GM21717 (cell line): ENCODE results near the gene MUC5B.
"Not testable (repeated sequence)": the region's sequence is repeated elsewhere in the genome, so short reads cannot be mapped to it uniquely, and the experiment has no call there.

ENCODE experiments used
- ATAC-seq: cut with Tn5 transposase; IDR thresholded peaks from one replicate; pipeline ENCODE4 v1.9.1; 2021; ENCODE audit warnings: mild to moderate bottlenecking, moderate library complexity; ENCODE audit not compliant: unreplicated experiment

Gene MUC5B

DNA sequence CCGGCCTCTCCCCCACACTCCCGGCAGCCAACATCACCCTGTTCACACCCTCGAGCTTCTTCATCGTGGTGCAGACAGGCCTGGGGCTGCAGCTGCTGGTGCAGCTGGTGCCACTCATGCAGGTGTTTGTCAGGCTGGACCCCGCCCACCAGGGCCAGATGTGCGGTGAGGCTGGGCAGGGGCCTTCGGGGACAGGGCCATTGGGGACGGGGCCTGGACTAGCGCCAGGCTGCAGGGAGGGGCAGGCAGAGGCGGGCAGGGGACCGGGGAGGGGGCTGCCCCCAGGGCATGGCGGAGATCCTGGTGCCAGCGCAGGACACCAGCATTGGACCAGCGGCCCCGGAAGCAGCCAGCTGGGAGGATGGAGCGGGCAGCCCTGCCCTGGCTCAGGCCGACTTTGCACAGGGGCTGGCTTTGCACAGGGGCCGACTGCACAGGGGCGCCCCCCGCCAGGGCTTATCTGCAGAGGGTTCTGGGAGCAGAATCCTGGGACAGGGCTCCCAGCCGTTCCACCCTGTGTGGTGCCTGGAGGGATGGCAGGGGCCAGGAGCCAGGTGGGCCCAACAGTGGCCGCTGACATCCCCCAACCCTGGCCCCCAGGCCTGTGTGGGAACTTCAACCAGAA, 8.6 kb downstream of the MUC5B start:
- ATAC-seq = no peak

DNA sequence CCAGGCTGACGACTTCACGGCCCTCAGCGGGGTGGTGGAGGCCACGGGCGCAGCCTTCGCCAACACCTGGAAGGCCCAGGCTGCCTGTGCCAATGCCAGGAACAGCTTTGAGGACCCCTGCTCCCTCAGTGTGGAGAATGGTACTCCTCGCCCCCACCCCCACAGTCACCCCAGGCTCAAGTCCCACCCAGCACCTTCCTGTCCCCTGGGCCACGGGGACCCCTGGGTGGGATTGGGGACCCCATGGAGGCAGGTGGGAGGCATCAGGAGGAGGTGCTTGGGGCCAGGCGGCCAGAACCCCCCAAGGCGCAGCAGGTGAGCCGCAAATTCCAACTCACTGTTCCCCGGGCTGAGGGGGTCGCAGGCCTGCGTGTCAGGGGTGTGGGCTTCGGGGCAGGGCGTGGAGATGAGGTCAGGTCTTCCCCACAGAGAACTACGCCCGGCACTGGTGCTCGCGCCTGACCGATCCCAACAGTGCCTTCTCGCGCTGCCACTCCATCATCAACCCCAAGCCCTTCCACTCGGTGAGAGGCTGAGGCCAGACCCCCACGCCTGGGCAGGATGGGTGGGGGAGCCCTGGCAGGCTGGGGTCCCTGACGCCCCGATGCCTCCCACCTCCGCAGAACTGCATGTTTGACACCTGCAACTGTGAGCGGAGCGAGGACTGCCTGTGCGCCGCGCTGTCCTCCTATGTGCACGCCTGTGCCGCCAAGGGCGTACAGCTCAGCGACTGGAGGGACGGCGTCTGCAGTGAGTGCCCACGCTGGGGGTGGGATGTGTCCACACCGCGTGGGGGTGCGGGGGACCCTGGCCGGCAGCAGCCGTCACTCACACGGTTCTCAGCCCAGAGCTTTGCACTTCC, 9.4 kb downstream of the MUC5B start:
- no peak for ATAC-seq

- no peak for ATAC-seq
These were observed 10.0 kb downstream of the MUC5B start for GRCh38 chr11:1232883-1233321.

DNA sequence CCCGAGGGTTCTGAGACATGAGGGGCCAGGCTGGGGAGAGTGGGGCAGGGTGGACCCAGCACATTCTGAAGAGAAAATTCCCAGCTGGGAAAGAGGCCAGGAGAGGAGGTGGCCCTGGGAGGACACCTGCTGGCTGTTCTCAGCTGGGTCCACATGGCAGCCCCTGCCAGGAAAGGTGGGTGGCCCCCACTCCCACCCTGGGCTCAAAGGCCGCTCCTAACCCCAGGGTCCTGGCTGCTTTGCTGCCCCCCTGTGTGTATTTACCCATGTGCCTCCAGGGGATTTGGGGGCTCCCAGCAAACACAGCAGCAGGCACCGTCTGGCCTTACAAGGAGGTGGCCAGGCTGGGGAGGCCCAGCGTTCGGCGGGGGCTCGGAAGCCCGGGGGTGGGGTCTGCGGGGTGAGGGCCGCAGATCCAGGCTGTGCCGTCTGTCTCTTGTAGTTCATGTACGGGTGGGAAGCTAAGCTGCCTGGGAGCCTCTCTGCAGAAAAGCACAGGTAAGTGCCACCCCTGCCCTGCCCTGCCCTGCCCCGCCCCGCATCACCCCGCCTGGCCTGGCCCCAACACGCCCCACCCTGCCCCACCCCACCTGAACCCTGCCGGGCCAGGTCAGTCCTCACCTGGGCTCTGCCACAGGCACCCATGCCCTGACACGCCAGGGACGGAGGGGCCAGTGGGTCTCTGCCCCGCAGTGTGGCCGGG, 10.6 kb downstream of the MUC5B start:
- no peak for ATAC-seq

DNA sequence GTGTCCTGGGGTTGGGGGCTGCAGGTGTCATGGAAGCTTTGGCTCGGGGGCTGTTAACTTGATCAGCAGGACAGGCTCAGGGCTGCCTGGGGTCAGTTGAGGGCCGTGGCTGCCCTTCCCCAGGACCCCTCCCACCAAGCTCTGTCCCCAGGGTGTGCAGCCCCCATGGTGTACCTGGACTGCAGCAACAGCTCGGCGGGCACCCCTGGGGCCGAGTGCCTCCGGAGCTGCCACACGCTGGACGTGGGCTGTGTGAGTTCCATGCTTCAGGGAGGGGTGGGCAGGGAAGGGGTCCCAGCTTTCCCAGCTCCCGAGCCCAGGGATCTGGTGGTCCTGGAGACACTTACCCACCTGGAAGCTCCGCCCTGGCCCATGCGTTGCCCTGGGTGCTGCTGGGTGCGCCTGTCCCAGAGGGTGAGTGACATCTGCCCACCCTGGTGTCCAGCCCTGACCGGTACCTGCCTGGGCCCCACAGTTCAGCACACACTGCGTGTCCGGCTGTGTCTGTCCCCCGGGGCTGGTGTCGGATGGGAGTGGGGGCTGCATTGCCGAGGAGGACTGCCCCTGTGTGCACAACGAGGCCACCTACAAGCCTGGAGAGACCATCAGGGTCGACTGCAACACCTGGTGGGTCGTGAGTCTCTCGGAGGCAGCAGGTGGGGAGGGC, 11.3 kb downstream of the MUC5B start:
- ATAC-seq = no peak

DNA sequence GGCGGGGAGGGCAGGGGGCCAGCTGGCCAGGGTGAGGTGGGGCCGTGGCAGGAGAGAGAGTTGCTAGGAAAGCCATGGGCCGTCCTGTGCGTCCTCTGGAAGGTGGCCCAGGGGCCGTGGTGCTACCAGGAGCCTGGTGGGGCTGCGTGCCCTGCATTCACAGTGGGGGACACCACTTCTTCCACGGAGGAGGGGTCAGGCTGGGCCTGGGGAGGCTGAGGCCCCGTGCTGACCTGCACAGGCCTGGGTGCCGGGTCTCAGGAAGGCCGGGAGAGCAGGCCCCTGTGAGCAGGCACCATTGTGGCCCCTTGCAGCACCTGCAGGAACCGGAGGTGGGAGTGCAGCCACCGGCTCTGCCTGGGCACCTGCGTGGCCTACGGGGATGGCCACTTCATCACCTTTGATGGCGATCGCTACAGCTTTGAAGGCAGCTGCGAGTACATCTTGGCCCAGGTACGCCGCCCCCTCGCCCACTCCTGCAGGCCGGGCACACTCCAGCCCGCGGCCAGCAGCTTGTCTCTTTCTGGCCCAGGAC, 12.0 kb downstream of the MUC5B start:
- no peak for ATAC-seq

DNA sequence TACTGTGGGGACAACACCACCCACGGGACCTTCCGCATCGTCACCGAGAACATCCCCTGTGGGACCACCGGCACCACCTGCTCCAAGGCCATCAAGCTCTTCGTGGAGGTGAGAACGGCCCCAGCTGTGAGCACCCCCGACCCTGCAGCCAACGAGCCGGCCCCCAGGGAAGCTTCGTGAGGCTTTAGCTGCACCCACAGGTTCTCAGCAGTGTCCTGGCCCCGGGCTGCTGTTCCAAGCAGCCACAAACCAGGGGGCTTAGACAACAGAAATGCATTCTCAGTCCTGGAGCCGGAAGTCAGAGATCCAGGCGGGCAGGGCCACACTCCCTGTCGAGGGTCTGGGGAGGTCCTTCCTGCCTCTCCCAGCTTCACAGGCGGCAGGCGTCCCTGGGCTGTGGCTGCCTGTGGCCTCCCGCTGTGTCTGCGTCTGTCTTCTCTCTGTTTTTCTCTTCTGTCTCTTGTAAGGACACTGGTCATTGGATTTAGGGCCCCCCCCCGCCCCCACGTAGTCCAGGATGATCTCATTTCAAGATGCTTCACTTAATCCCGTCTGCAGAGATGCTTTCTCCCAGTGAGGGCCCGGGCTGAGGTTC, 12.5 kb downstream of the MUC5B start:
- ATAC-seq = no peak

DNA sequence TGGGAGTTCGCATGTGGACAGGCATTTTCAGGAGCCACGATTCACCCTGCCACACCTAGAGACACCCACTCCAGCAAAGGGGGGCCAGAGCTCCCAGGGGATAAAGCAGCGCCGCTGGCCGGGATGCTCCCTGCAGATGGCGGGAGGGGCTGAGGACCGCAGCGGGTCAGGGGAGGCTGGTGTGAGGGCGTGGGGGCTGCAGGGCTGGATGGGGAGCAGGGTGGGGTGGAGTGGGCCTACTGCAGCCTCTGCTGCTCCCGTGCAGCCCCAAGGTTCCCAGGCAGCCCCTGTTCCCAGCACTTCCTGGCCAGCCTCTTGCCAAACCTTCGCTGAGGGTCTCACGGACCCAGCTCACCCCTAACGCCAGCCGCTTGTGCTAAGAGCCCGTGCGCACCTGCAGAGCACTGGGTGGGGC, 13.0 kb downstream of the MUC5B start:
- no peak for ATAC-seq

DNA sequence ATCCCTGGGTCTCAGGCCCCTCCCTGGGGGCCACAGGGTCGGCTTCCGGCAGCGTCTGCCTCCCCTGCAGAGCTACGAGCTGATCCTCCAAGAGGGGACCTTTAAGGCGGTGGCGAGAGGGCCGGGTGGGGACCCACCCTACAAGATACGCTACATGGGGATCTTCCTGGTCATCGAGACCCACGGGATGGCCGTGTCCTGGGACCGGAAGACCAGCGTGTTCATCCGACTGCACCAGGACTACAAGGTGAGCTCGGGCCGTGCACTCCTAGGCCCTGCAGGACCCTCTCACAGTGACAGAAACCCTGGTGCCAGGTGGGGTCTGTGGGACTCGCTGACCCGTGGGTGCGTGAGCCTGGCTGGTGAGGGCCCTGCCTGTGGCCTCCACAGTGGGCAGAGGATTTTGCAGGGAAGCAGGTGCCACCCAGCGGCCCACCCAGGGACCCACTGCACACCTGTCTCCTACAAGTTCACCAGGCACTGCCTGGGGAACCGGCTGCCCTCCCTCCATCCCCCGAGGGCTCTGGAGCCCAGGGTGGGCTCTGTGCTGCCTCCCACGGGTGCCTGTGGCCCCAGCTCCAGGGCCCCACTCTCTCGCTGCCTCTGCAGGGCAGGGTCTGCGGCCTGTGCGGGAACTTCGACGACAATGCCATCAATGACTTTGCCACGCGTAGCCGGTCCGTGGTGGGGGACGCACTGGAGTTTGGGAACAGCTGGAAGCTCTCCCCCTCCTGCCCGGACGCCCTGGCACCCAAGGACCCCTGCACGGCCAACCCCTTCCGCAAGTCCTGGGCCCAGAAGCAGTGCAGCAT, 13.7 kb downstream of the MUC5B start:
- no peak for ATAC-seq

DNA sequence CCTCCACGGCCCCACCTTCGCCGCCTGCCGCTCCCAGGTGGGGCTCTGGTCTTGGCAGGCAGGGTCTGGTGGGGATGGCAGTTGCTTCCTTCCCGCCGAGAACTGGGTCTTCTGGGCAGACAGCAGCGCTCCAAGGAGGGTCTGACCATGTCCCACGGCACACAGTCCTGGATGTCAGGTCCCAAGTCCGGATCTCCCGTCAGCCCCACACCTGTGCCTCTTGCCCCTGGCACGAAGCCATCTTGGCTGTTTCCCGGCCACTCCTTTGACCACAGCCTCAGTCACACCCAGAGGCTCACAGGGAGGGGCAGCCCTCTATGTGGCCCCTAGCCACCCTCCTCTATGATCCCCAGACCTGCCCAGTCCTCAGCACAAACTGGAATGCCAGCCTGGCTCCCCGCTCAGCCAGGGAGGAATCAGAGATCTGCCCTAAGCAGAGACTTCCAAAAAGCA, 14.3 kb downstream of the MUC5B start:
- no peak for ATAC-seq

DNA sequence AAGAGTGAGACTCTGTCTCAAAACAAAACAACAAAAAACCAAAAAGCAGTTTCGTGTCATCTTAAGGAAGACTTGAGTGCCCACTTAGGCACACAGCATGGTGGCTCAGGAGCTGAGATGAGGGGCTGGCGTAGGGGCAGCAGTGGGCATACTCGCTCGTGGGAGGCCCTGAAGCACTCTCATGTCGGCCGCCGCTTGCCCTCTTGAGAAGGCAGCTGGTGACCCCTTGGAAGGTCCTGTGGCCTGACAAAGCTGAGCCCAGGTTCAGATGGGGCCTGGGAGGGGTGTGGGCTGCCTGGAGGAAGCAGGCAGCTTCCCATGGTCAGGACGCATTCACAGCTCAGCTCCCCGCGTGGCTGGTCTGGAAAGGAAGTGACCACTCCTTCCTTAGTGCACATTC, 15.0 kb downstream of the MUC5B start:
- no peak for ATAC-seq

- no peak for ATAC-seq
These were observed 16.1 kb downstream of the MUC5B start for GRCh38 chr11:1238767-1239595.

DNA sequence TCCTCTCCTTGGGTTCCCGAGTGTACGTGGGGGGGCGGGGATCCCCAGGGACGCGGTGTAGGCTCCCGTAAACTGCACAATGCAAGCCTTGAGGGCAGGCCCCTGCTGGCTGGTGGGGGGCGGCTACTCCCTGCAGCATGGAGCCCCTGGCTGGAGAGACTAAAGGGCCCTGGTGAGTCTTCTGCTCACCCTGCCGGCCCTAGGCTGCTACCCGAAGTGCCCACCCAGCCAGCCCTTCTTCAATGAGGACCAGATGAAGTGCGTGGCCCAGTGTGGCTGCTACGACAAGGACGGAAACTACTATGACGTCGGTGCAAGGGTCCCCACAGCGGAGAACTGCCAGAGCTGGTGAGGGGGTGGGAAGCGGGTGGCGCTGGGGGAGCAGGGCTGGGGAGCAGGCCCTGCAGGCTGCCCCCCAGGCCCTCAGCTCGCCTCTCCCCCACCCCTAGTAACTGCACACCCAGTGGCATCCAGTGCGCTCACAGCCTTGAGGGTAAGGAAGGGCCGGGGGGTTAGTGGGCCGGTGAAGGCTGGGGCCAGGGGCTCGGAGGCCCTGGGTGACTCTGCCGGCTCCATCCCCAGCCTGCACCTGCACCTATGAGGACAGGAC, 16.8 kb downstream of the MUC5B start:
- ATAC-seq = no peak

GRCh38 chr11:1240771-1241170, 17.9 kb downstream of the MUC5B start:
- no peak for ATAC-seq

- no peak for ATAC-seq
These were observed 18.8 kb downstream of the MUC5B start for GRCh38 chr11:1241706-1242105.

DNA sequence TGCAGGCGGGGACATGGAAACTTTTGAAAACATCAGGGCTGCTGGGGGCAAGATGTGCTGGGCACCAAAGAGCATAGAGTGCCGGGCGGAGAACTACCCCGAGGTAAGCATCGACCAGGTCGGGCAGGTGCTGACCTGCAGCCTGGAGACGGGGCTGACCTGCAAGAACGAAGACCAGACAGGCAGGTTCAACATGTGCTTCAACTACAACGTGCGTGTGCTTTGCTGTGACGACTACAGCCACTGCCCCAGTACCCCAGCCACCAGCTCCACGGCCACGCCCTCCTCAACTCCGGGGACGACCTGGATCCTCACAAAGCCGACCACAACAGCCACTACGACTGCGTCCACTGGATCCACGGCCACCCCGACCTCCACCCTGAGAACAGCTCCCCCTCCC, 19.4 kb downstream of the MUC5B start:
- no peak for ATAC-seq

- not testable (repeated sequence) for ATAC-seq
These were observed 19.9 kb downstream of the MUC5B start for GRCh38 chr11:1242751-1243150.

DNA sequence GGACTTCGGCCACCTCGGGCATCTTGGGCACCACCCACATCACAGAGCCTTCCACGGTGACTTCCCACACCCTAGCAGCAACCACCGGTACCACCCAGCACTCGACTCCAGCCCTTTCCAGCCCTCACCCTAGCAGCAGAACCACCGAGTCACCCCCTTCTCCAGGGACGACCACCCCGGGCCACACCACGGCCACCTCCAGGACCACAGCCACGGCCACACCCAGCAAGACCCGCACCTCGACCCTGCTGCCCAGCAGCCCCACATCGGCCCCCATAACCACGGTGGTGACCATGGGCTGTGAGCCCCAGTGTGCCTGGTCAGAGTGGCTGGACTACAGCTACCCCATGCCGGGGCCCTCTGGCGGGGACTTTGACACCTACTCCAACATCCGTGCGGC, 20.7 kb downstream of the MUC5B start:
- not testable (repeated sequence) for ATAC-seq
